C4-2B (cell line): ENCODE measurements around the gene MYOT.
A peak's percentile ranks its signal among the peaks of the same experiment; 100 is the strongest.

Source experiments
- H3K27ac ChIP-seq: fragments of 450-650 bp; 2 replicates; pipeline ENCODE4 v1.5.1; 2017
- CTCF ChIP-seq: fragments of 450-650 bp; conservative IDR thresholded peaks from 2 replicates; pipeline ENCODE4 v1.5.1; 2017; ENCODE audit warnings: mild to moderate bottlenecking
- ZFX ChIP-seq: fragments of 450-650 bp; IDR thresholded peaks from 2 replicates; pipeline ENCODE4 v1.6.1; 2017

Gene MYOT

GRCh38 chr5:137831105-137831504, 36.6 kb upstream of the MYOT start:
- TF ChIP-seq CTCF (no peak), ZFX (no peak)
- no peak overlapping the region for H3K27ac ChIP-seq

- no peak overlapping the region for H3K27ac ChIP-seq
- peak; percentile 26 for TF ChIP-seq CTCF
- no peak for TF ChIP-seq ZFX
Measured at GRCh38 chr5:137831526-137831925, 36.1 kb upstream of the MYOT start.

- TF ChIP-seq CTCF (no peak), ZFX (no peak)
- no peak overlapping the region for H3K27ac ChIP-seq
Measured at GRCh38 chr5:137832416-137832815, 35.2 kb upstream of the MYOT start.

GRCh38 chr5:137833463-137833862, 34.2 kb upstream of the MYOT start:
- TF ChIP-seq ZFX (no peak), CTCF (no peak)
- no peak overlapping the region for H3K27ac ChIP-seq

GRCh38 chr5:137834498-137835049, 33.1 kb upstream of the MYOT start:
- no peak for TF ChIP-seq ZFX
- no peak for TF ChIP-seq CTCF
- H3K27ac ChIP-seq: no peak overlapping the region

GRCh38 chr5:137836298-137836697, 31.4 kb upstream of the MYOT start:
- TF ChIP-seq CTCF: no peak
- no peak overlapping the region for H3K27ac ChIP-seq

- no peak for TF ChIP-seq ZFX
- no peak overlapping the region for H3K27ac ChIP-seq
Measured at GRCh38 chr5:137836997-137837396, 30.7 kb upstream of the MYOT start.
